CD4-positive, alpha-beta T cell (primary cell): ENCODE results near the gene TMEM121B. TPM values are rescaled to one million over a fixed set of nuclear protein-coding genes. Genes with fewer than 3 reads are reported as not detected.

Experiments used
- ATAC-seq: fragments of 200-7000 bp; cut with Tn5 transposase; one replicate; pipeline ENCODE4 v1.10.0; 2022; ENCODE audit warnings: mild to moderate bottlenecking; ENCODE audit not compliant: poor library complexity
- CTCF ChIA-PET: fragments of 350-600 bp; sonication (Branson Sonifier 250); formaldehyde crosslinking; loops from one replicate; lab custom pipeline; 2021; ENCODE audit warnings: antibody characterized with exemption, inconsistent platforms; lab: Charles Lee
- POLR2A ChIA-PET: fragments of 350-600 bp; sonication (Branson Sonifier 250); formaldehyde crosslinking; loops from one replicate; lab custom pipeline; 2021; ENCODE audit warnings: antibody characterized with exemption, inconsistent platforms; lab: Charles Lee
- DNase-seq, 14 experiments: peaks; one replicate each; pipeline ENCODE4 v3.0.0-alpha.2; 2013 to 2020; ENCODE audit warnings: mixed read lengths in 2 of 14
- H3K27ac ChIP-seq, 2 donors: one replicate each; pipeline versions ENCODE4 v1.5.1 to v1.7.0; 2013; ENCODE audit warnings: low read length in 2 of 2, low read depth in 1 of 2, mild to moderate bottlenecking in 1 of 2
- H3K27me3 ChIP-seq, 2 experiments: 1 replicate in 1 of 2; 2 replicates in 1 of 2; pipeline versions ENCODE4 v1.6.1 to v1.7.0; 2013; ENCODE audit warnings: low read length in 2 of 2, control low read depth in 1 of 2, mild to moderate bottlenecking in 1 of 2, moderate library complexity in 1 of 2; ENCODE audit not compliant: insufficient read depth in 2 of 2, control insufficient read depth in 1 of 2
- H3K36me3 ChIP-seq: one replicate; pipeline ENCODE4 v1.6.1; 2013; ENCODE audit warnings: low read length, control low read depth; ENCODE audit not compliant: insufficient read depth
- H3K4me1 ChIP-seq: one replicate; pipeline ENCODE4 v1.6.1; 2013; ENCODE audit warnings: low read length, control low read depth; ENCODE audit not compliant: insufficient read depth
- H3K4me3 ChIP-seq: one replicate; pipeline ENCODE4 v1.5.1; 2013; ENCODE audit warnings: mild to moderate bottlenecking, low read length, moderate library complexity
- H3K9me3 ChIP-seq, 2 experiments: 1 replicate in 1 of 2; 2 replicates in 1 of 2; pipeline versions ENCODE4 v1.6.1 to v1.7.0; 2013; ENCODE audit warnings: low read length in 2 of 2, mild to moderate bottlenecking in 2 of 2, control low read depth in 1 of 2, moderate library complexity in 1 of 2; ENCODE audit not compliant: control insufficient read depth in 1 of 2, insufficient read depth in 1 of 2
- H3K27ac Mint-ChIP-seq: one replicate; pipeline ENCODE4 v1.8.0; 2020; ENCODE audit warnings: mixed read lengths
- H3K27me3 Mint-ChIP-seq: one replicate; pipeline ENCODE4 v1.8.0; 2021; ENCODE audit warnings: mixed read lengths
- H3K36me3 Mint-ChIP-seq: one replicate; pipeline ENCODE4 v1.8.0; 2021; ENCODE audit warnings: low read depth, mixed read lengths
- H3K4me1 Mint-ChIP-seq: one replicate; pipeline ENCODE4 v1.8.0; 2021; ENCODE audit warnings: low read depth, mixed read lengths
- H3K4me3 Mint-ChIP-seq: one replicate; pipeline ENCODE4 v1.8.0; 2020; ENCODE audit warnings: mild to moderate bottlenecking, mixed read lengths
- H3K9me3 Mint-ChIP-seq: one replicate; pipeline ENCODE4 v1.8.0; 2020; ENCODE audit warnings: mixed read lengths
- intact Hi-C, 2 experiments: fragments of 100-400 bp; cut with DNase I in 1 of 2; cut with micrococcal nuclease in 1 of 2; formaldehyde crosslinking; loops; one replicate each; pipeline versions ENCODE4 v1.15.1 to v1.9.0; 2023 to 2025; cut with DNase I, micrococcal nuclease
- total RNA-seq, 174 experiments: library from RNA in 2 of 174; stranded (reverse) in 2 of 174; gene quantifications; one replicate each; pipeline ENCODE4 v1.2.3 and lab custom pipeline; 2021 to 2026
- TF ChIP-seq, protein P1 (sequence below): fragments of 200-600 bp; IDR thresholded peaks from one replicate; pipeline ENCODE4 v1.8.0; 2022; ENCODE audit warnings: antibody characterized with exemption, mild to moderate bottlenecking

Gene TMEM121B
- total RNA-seq, 2 experiments from 2014 or later, result 0.05 to 0.08 TPM

DNA sequence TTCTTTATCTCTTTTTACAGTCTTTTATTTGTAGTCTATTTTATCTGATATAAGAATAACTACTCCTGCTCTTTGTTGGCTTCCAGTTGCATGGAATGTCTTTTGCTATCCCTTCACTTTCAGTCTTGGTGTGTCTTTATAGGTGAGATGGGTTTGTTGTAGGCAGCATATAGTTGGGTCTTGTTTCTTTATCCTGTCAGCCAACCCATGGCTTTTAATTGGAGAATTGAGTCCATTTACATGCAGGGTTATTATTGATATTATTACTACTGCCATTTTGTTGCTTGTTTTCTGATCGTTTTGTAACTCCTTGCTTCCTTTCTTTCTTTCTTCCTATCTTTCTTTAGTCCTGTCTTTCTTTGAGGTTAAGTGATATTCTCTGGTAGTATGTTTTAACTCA, 48.3 kb downstream of the TMEM121B start:
- Mint-ChIP-seq H3K9me3 (no peaks in the 10 kb centered on the region), H3K27me3 (no peaks in the 10 kb centered on the region), H3K36me3 (no peaks in the 10 kb centered on the region), H3K4me1 (peaks cover 17% of the 10 kb centered on the region), H3K27ac (no peak overlapping the region), H3K4me3 (no peak overlapping the region)
- ChIA-PET CTCF (interaction anchor here (5.0 kb wide), 1 partner anchor 100 kb away, joined by 56 read pairs; no protein-coding TSS in a partner anchor), POLR2A (no interaction called here)
- H3K36me3 ChIP-seq, result no peaks in the 10 kb centered on the region
- peaks cover 11% of the 10 kb centered on the region for H3K4me1 ChIP-seq
- H3K4me3 ChIP-seq, result no peak overlapping the region
- no peak for DNase-seq
- no peak for ATAC-seq
- intact Hi-C loops, result no loop called here
- TF ChIP-seq, protein P1, sequence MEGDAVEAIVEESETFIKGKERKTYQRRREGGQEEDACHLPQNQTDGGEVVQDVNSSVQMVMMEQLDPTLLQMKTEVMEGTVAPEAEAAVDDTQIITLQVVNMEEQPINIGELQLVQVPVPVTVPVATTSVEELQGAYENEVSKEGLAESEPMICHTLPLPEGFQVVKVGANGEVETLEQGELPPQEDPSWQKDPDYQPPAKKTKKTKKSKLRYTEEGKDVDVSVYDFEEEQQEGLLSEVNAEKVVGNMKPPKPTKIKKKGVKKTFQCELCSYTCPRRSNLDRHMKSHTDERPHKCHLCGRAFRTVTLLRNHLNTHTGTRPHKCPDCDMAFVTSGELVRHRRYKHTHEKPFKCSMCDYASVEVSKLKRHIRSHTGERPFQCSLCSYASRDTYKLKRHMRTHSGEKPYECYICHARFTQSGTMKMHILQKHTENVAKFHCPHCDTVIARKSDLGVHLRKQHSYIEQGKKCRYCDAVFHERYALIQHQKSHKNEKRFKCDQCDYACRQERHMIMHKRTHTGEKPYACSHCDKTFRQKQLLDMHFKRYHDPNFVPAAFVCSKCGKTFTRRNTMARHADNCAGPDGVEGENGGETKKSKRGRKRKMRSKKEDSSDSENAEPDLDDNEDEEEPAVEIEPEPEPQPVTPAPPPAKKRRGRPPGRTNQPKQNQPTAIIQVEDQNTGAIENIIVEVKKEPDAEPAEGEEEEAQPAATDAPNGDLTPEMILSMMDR, result no peak
- H3K27me3 ChIP-seq, result no peaks in the 10 kb centered on the region
- H3K27ac ChIP-seq, result no peak overlapping the region
- H3K9me3 ChIP-seq, result no peaks in the 10 kb centered on the region

Other genes starting within 250 kb of the TMEM121B start
- gene GAB4, start 113.1 kb downstream of the TMEM121B start, total RNA-seq, result not detected
- 10 to 100 TPM; 23.2 to 24.3 TPM for gene IL17RA, start 36.4 kb downstream of the TMEM121B start, total RNA-seq
- 10 to 100 TPM; 11.0 to 11.6 TPM for gene HDHD5, start 37.9 kb upstream of the TMEM121B start, total RNA-seq
- 10 to 100 TPM; 64.4 to 66.0 TPM for gene ADA2, start 98.1 kb upstream of the TMEM121B start, total RNA-seq
- not detected for gene CECR2, start 248.1 kb upstream of the TMEM121B start, total RNA-seq